ENCODE data around the gene SERPINB5. TPM values are rescaled to one million over a fixed set of nuclear protein-coding genes. Genes with fewer than 3 reads are reported as not detected.

The SERPINB5 gene
- 10 to 100 TPM in 2 of 4 donors, 1 to 10 TPM in 1, under 1 TPM in 1; 0.22 to 13.2 (median 6.8) TPM for polyA plus RNA-seq
- long read RNA-seq, donor 1, result 0 reads
- long read RNA-seq, donor 2, result 0 reads
- long read RNA-seq, donor 3, result 0 reads
- long read RNA-seq, donor 4, result 0 reads
- long read RNA-seq, donor 5, result 0 reads
- long read RNA-seq, donor 6, partial matches to known transcripts, result 0 of 1 reads
- long read RNA-seq, donor 6, other reads (novel, unspliced or antisense), result 0 of 1 reads
- long read RNA-seq, donor 7, result 0 reads
- long read RNA-seq, donor 8, partial matches to known transcripts, result 0 of 1 reads
- long read RNA-seq, donor 8, other reads (novel, unspliced or antisense), result 0 of 1 reads
- long read RNA-seq, donor 9, result 0 reads
- long read RNA-seq, donor 10, result 0 reads

GRCh38 chr18:63476668-63477067 lies at the start of gene SERPINB5:
Gene SERPINB5 (plus strand): TSS chr18:63476958. CDS start chr18:63484429, 7,471 bp downstream.
- Histone ChIP-seq H3K36me3 (ENCODE audit: control insufficient read depth in 3 of 3, insufficient read depth in 2 of 3, low read depth in 1 of 3, low read length in 3 of 3) (no peaks in the 10 kb centered on the region), H3K4me1 (ENCODE audit: control insufficient read depth in 3 of 3, insufficient read depth in 2 of 3, low read depth in 1 of 3, low read length in 2 of 3) (no peaks in the 10 kb centered on the region), H3K4me3 (ENCODE audit: low read depth in 1 of 3, low read length in 3 of 3) (peak within 1 kb of the TSS in 1 of 3 donors; percentile 24), H3K27me3 (ENCODE audit: control insufficient read depth in 3 of 3, insufficient read depth in 3 of 3, low read length in 3 of 3) (no peaks in the 10 kb centered on the region), H3K9me3 (ENCODE audit: control insufficient read depth in 2 of 2, insufficient read depth in 1 of 2, low read depth in 1 of 2, low read length in 1 of 2) (no peaks in the 10 kb centered on the region), H3K27ac (ENCODE audit: low read depth in 1 of 3, low read length in 2 of 3) (peak within 1 kb of the TSS in 1 of 3 donors; percentile 48)
- WGBS, 3 donors, result 18 to 70% (median 53%) methylated on average over 21 of the region's 21 CpGs
- FAIRE-seq (no peak), DNase-seq (peak; percentile 33 to 88)

GRCh38 chr18:63427558-63427957 lies 49.2 kb upstream of the SERPINB5 start:
- H3K9me3 ChIP-seq (ENCODE audit: control insufficient read depth in 2 of 2, insufficient read depth in 1 of 2, low read depth in 1 of 2, low read length in 1 of 2), result no peaks in the 10 kb centered on the region
- FAIRE-seq (no peak), DNase-seq (peak; percentile 19 to 39)
- no peak overlapping the region for H3K27ac ChIP-seq (ENCODE audit: low read depth in 1 of 3, low read length in 2 of 3)
- H3K4me3 ChIP-seq (ENCODE audit: low read depth in 1 of 3, low read length in 3 of 3), result no peak overlapping the region
- H3K4me1 ChIP-seq (ENCODE audit: control insufficient read depth in 3 of 3, insufficient read depth in 2 of 3, low read depth in 1 of 3, low read length in 2 of 3), result peaks cover 0 to 7% (median 0%) of the 10 kb centered on the region in 3 donors
- no peaks in the 10 kb centered on the region for H3K36me3 ChIP-seq (ENCODE audit: control insufficient read depth in 3 of 3, insufficient read depth in 2 of 3, low read depth in 1 of 3, low read length in 3 of 3)
- peaks cover 0 to 4% (median 0%) of the 10 kb centered on the region in 3 donors for H3K27me3 ChIP-seq (ENCODE audit: control insufficient read depth in 3 of 3, insufficient read depth in 3 of 3, low read length in 3 of 3)
- 76 to 78% (median 76%) methylated on average over 4 of the region's 4 CpGs for WGBS, 3 donors

GRCh38 chr18:63430526-63430925 lies 46.2 kb upstream of the SERPINB5 start:
- Histone ChIP-seq H3K4me3 (ENCODE audit: low read depth in 1 of 3, low read length in 3 of 3) (no peak overlapping the region), H3K36me3 (ENCODE audit: control insufficient read depth in 3 of 3, insufficient read depth in 2 of 3, low read depth in 1 of 3, low read length in 3 of 3) (no peaks in the 10 kb centered on the region), H3K4me1 (ENCODE audit: control insufficient read depth in 3 of 3, insufficient read depth in 2 of 3, low read depth in 1 of 3, low read length in 2 of 3) (no peaks in the 10 kb centered on the region), H3K27me3 (ENCODE audit: control insufficient read depth in 3 of 3, insufficient read depth in 3 of 3, low read length in 3 of 3) (peaks cover 0 to 4% (median 0%) of the 10 kb centered on the region in 3 donors), H3K27ac (ENCODE audit: low read depth in 1 of 3, low read length in 2 of 3) (no peak overlapping the region), H3K9me3 (ENCODE audit: control insufficient read depth in 2 of 2, insufficient read depth in 1 of 2, low read depth in 1 of 2, low read length in 1 of 2) (no peaks in the 10 kb centered on the region)
- 78 to 82% (median 79%) methylated on average over 2 of the region's 2 CpGs for WGBS, 3 donors
- FAIRE-seq (no peak), DNase-seq (no peak)

- Histone ChIP-seq H3K36me3 (ENCODE audit: control insufficient read depth in 3 of 3, insufficient read depth in 2 of 3, low read depth in 1 of 3, low read length in 3 of 3) (no peaks in the 10 kb centered on the region), H3K27me3 (ENCODE audit: control insufficient read depth in 3 of 3, insufficient read depth in 3 of 3, low read length in 3 of 3) (peaks cover 0 to 4% (median 0%) of the 10 kb centered on the region in 3 donors), H3K9me3 (ENCODE audit: control insufficient read depth in 2 of 2, insufficient read depth in 1 of 2, low read depth in 1 of 2, low read length in 1 of 2) (no peaks in the 10 kb centered on the region), H3K4me1 (ENCODE audit: control insufficient read depth in 3 of 3, insufficient read depth in 2 of 3, low read depth in 1 of 3, low read length in 2 of 3) (no peaks in the 10 kb centered on the region), H3K4me3 (ENCODE audit: low read depth in 1 of 3, low read length in 3 of 3) (no peak overlapping the region), H3K27ac (ENCODE audit: low read depth in 1 of 3, low read length in 2 of 3) (no peak overlapping the region)
- DNase-seq (no peak), FAIRE-seq (no peak)
- 62 to 96% (median 80%) methylated on average over 1 of the region's 1 CpG for WGBS, 3 donors
Measured at GRCh38 chr18:63431180-63431579, 45.6 kb upstream of the SERPINB5 start.

- Histone ChIP-seq H3K27me3 (ENCODE audit: control insufficient read depth in 3 of 3, insufficient read depth in 3 of 3, low read length in 3 of 3) (peaks cover 0 to 4% (median 0%) of the 10 kb centered on the region in 3 donors), H3K4me1 (ENCODE audit: control insufficient read depth in 3 of 3, insufficient read depth in 2 of 3, low read depth in 1 of 3, low read length in 2 of 3) (no peaks in the 10 kb centered on the region), H3K4me3 (ENCODE audit: low read depth in 1 of 3, low read length in 3 of 3) (no peak overlapping the region), H3K36me3 (ENCODE audit: control insufficient read depth in 3 of 3, insufficient read depth in 2 of 3, low read depth in 1 of 3, low read length in 3 of 3) (no peaks in the 10 kb centered on the region), H3K9me3 (ENCODE audit: control insufficient read depth in 2 of 2, insufficient read depth in 1 of 2, low read depth in 1 of 2, low read length in 1 of 2) (no peaks in the 10 kb centered on the region), H3K27ac (ENCODE audit: low read depth in 1 of 3, low read length in 2 of 3) (no peak overlapping the region)
- 62 to 78% (median 64%) methylated on average over 4 of the region's 4 CpGs for WGBS, 3 donors
- DNase-seq (no peak), FAIRE-seq (no peak)
Measured at GRCh38 chr18:63433334-63433866, 43.4 kb upstream of the SERPINB5 start.

- no peaks in the 10 kb centered on the region for H3K27me3 ChIP-seq (ENCODE audit: control insufficient read depth in 3 of 3, insufficient read depth in 3 of 3, low read length in 3 of 3)
- H3K9me3 ChIP-seq (ENCODE audit: control insufficient read depth in 2 of 2, insufficient read depth in 1 of 2, low read depth in 1 of 2, low read length in 1 of 2), result no peaks in the 10 kb centered on the region
- FAIRE-seq (no peak), DNase-seq (no peak)
- no peaks in the 10 kb centered on the region for H3K36me3 ChIP-seq (ENCODE audit: control insufficient read depth in 3 of 3, insufficient read depth in 2 of 3, low read depth in 1 of 3, low read length in 3 of 3)
- H3K4me1 ChIP-seq (ENCODE audit: control insufficient read depth in 3 of 3, insufficient read depth in 2 of 3, low read depth in 1 of 3, low read length in 2 of 3), result no peaks in the 10 kb centered on the region
- no peak overlapping the region for H3K27ac ChIP-seq (ENCODE audit: low read depth in 1 of 3, low read length in 2 of 3)
- WGBS, 3 donors, result 83 to 98% (median 88%) methylated on average over 2 of the region's 2 CpGs
- H3K4me3 ChIP-seq (ENCODE audit: low read depth in 1 of 3, low read length in 3 of 3), result no peak overlapping the region
Measured at GRCh38 chr18:63438181-63438580, 38.6 kb upstream of the SERPINB5 start.

- FAIRE-seq (peak; percentile 10), DNase-seq (peak; percentile 63 to 72)
- WGBS, 3 donors, result 5 to 7% (median 5%) methylated on average over 6 of the region's 6 CpGs
- Histone ChIP-seq H3K4me1 (ENCODE audit: control insufficient read depth in 3 of 3, insufficient read depth in 2 of 3, low read depth in 1 of 3, low read length in 2 of 3) (no peaks in the 10 kb centered on the region), H3K9me3 (ENCODE audit: control insufficient read depth in 2 of 2, insufficient read depth in 1 of 2, low read depth in 1 of 2, low read length in 1 of 2) (no peaks in the 10 kb centered on the region), H3K4me3 (ENCODE audit: low read depth in 1 of 3, low read length in 3 of 3) (no peak overlapping the region), H3K27me3 (ENCODE audit: control insufficient read depth in 3 of 3, insufficient read depth in 3 of 3, low read length in 3 of 3) (no peaks in the 10 kb centered on the region), H3K27ac (ENCODE audit: low read depth in 1 of 3, low read length in 2 of 3) (no peak overlapping the region), H3K36me3 (ENCODE audit: control insufficient read depth in 3 of 3, insufficient read depth in 2 of 3, low read depth in 1 of 3, low read length in 3 of 3) (no peaks in the 10 kb centered on the region)
Measured at GRCh38 chr18:63439334-63439733, 37.4 kb upstream of the SERPINB5 start.

GRCh38 chr18:63440219-63440618 lies 36.5 kb upstream of the SERPINB5 start:
- FAIRE-seq (no peak), DNase-seq (no peak)
- Histone ChIP-seq H3K4me1 (ENCODE audit: control insufficient read depth in 3 of 3, insufficient read depth in 2 of 3, low read depth in 1 of 3, low read length in 2 of 3) (no peaks in the 10 kb centered on the region), H3K27me3 (ENCODE audit: control insufficient read depth in 3 of 3, insufficient read depth in 3 of 3, low read length in 3 of 3) (no peaks in the 10 kb centered on the region), H3K4me3 (ENCODE audit: low read depth in 1 of 3, low read length in 3 of 3) (no peak overlapping the region), H3K36me3 (ENCODE audit: control insufficient read depth in 3 of 3, insufficient read depth in 2 of 3, low read depth in 1 of 3, low read length in 3 of 3) (no peaks in the 10 kb centered on the region), H3K27ac (ENCODE audit: low read depth in 1 of 3, low read length in 2 of 3) (no peak overlapping the region), H3K9me3 (ENCODE audit: control insufficient read depth in 2 of 2, insufficient read depth in 1 of 2, low read depth in 1 of 2, low read length in 1 of 2) (no peaks in the 10 kb centered on the region)
- WGBS, 3 donors, result 59 to 90% (median 67%) methylated on average over 1 of the region's 1 CpG

Measured in small intestine (tissue), 16 donors.